Measurements from ENCODE around the gene CAMK2N2.

DNA sequence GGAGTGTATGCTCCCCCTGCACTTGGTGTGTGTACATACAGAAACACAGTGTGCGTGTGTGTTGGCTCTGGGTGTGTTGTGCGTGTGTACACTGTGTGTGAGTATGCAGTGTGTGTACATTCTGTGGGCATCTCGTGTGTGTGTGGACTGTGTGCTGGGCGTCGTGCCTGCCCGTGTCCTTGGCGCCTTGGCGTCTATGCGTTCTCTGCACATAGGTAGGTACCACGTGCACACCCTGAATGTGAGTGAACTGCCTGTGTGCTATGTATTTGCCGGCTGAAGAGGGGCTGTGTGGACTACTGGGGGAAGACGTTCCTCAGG, 14.0 kb upstream of the CAMK2N2 start:
- TF ChIP-seq CTCF (IDR thresholded peaks at IDR 0.05; ENCODE audit: low read length) (no peak), EZH2 (optimal IDR thresholded peaks at IDR 0.05; ENCODE audit: low read depth, low read length) (peak; percentile 46), EZH2phosphoT487 (IDR thresholded peaks at IDR 0.05; ENCODE audit: low read length) (no peak)

Data from MM.1S (cell line).